Stimulated activated naive CD4-positive, alpha-beta T cell treated with Interleukin-2 at 50 U/mL for 16 hours (primary cell): ENCODE results near the gene HERC6.
"Not testable (repeated sequence)": the region's sequence is repeated elsewhere in the genome, so short reads cannot be mapped to it uniquely, and the experiment has no call there.

ENCODE experiments used
- DNase-seq: peaks from one replicate; lab custom pipeline; 2025; lab: John Stamatoyannopoulos, UW

HERC6 gene

GRCh38 chr4:88390128-88390527 is 11.5 kb downstream of the HERC6 start:
- no peak for DNase-seq

DNA sequence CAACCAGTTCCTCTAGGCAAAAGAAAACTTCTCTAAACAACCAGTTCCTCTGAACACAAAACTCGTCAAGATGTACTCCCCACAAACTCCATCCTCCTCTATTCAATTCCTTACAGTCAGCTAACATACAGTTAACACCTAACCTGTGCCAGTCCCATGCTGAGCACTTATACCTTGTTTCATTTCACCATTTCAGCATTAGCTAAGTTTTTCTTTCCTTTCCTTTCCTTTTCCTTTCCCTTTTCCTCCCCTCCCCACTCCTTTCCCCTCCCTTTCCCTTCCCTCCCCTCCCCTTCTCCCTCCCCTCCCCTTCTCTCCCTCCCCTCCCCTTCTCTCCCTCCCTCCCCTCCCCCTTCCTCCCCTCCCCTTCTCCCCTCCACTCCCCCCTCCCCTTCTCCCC is 13.1 kb downstream of the HERC6 start:
- DNase-seq, result no peak

GRCh38 chr4:88396681-88397080 is 18.0 kb downstream of the HERC6 start:
- no peak for DNase-seq

- DNase-seq, result no peak
Measured at GRCh38 chr4:88398381-88398780, 19.7 kb downstream of the HERC6 start.

- DNase-seq, result no peak
Measured at GRCh38 chr4:88409206-88409605, 30.6 kb downstream of the HERC6 start.

- no peak for DNase-seq
Measured at GRCh38 chr4:88409789-88410188, 31.1 kb downstream of the HERC6 start.

- DNase-seq, result no peak
Measured at GRCh38 chr4:88411491-88412096, 32.9 kb downstream of the HERC6 start.

DNA sequence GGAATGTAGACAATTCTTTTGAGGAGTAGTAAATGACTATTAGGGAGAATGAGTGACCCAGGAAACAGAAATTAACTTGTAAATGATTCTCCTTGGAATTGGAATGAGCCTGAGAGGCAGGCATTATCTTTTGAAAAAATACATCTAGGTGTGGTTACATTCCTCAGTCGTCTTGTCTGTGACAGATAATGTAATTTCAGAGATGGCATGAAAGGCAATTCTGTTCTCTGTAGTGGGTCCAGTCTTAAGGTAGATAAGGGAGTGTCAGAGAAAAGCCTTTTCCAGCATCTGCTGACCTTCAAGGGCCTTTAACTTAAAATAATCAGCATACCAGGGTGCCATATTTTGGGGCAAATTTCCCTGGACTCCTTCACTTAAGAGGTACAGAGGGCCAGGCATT is 35.1 kb downstream of the HERC6 start:
- no peak for DNase-seq

DNA sequence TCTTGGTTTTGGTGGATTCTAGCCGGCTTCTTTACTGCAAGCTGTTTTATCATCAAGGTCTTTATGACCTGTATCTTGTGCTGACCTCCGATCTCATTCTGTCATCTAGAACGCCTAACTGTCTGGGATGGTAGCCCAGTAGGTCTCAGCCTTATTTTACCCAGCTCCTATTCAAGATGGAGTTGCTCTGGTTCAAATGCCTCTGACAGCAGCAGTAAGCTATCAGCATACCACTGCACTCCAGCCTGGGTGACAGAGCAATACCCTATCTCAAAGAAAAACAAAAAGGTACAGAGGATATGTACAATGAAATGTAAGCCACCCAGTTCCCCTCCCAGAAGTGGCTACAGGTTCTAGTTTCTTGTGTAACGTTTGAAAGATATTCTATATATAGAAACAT is 36.1 kb downstream of the HERC6 start:
- DNase-seq, result no peak

DNA sequence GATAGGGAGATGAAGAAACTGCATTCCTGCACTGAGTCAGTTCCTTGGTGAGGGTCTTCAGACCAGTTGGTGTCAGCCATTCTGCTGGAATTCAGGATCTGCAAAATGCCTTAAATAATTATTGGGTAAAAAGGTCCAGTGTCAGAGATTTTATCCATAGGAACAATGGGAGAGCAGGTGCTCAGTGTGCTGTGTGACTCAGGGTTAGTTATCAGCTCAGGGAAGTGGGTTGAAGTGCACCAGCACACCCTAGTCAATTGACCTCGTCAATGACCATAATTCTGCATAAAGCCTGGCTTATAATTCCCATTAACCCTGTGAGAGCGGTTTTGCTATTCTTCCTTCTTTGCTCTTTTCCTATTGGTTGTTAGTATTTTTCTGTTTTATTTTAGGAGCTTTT is 37.3 kb downstream of the HERC6 start:
- DNase-seq, result no peak

- no peak for DNase-seq
Measured at GRCh38 chr4:88418411-88418810, 39.8 kb downstream of the HERC6 start.

DNA sequence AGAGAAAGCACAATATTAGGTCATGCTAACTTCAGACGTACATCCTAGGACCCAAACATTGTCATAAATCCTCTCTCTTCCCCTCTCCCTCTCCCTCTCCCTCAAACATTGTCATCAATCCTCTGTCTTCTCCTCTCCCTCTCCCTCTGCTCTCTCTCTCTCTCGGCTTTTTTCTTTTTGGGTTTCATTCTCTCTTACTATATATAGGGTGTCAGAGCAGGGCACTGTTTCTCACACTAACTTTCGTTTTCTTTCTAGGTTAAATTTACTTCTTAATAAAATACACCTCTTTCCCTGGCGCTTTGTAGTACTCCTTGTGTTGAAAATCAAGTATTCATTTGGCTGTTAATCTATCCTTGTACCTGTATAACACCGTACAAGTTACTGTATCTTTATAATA is 41.2 kb downstream of the HERC6 start:
- no peak for DNase-seq

DNA sequence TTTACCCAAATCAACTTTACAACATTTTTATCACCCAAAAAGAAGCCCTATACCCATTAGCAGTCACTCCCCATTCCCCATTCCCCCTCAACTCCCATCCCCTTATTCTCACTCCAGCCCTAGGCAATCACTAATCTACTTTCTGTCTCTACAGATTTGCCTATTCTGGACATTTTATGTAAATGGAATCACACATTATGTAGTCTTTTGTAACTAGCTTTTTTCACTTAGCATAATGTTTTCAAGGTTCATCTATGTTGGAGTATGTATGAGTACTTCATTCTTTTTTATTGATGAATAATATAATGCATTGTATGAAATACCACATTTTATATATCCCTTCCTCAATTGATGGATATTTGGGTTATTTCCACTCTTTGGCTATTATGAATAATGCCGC is 42.2 kb downstream of the HERC6 start:
- no peak for DNase-seq

DNA sequence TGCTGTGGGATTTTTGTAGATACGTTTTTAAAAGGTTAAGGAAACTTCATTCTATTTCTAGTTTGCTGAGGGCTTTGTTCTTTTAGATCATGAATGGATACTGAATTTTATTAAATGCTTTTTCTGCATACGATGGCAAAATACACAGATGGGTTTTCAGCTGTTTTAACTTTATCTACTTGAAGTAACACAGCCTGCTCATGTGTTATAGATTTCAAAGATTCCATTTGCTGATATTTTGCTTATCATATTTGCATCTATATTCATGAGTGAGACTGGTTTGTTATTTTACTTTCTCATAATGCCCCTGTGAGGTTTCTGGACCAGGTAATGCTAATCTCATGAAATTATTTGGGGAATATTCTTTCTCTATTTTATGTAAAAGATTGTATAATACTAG is 43.8 kb downstream of the HERC6 start:
- no peak for DNase-seq

DNA sequence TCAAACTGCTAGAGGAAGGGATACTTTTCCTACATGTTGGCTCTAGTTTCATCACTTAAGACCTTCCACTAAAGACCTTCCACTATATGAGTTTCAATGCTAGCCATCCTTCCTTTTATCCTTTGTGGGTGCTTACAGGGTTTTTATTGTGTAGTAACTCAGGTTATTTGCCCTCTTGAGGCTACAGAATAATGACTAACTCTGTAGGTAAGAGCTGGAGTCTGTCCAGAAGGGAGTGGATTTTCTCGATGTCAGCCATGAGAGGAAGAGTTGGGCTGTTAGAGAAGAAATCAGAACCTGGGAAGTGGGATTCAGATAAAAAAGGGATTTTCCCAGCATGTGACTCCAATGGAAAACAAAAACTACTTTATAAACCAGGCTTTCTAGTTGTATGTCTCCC is 50.7 kb downstream of the HERC6 start:
- DNase-seq, result no peak

DNA sequence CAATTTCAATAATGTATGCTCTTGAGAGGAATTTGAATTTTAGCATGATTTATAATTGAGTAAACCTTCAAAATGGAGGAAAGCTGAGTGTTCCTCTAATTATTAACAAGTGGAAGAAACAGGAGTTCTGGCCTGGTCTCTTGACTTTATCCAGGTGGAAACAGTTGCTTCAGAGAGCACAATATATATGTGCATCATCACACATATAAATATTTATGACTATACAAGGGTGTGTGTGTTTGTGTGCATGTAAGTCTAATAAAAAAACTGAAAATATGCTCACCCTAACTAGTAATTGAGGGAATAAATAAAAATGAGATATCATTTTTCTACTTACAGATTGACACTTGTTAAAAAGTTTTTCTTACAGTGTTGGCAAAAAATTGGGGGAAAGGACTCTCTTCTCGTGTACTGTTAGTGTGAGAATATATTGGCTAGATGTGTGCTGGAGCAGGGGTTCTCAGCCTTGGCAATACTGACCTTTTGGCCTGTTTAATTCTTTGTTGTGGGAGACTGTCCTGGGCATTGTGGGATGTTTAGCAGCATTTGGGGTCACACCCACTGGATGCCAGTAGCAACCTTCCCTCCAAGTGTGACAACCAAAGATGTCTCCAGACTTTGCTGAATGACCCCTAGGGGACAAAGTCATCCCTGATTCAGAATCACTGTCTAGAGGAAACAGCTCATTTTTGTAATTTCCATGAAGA is 57.5 kb downstream of the HERC6 start:
- DNase-seq, result no peak

- DNase-seq, result not testable (repeated sequence)
Measured at GRCh38 chr4:88437873-88438272, 59.2 kb downstream of the HERC6 start.

GRCh38 chr4:88439161-88439760 is 60.6 kb downstream of the HERC6 start:
- DNase-seq, result no peak

DNA sequence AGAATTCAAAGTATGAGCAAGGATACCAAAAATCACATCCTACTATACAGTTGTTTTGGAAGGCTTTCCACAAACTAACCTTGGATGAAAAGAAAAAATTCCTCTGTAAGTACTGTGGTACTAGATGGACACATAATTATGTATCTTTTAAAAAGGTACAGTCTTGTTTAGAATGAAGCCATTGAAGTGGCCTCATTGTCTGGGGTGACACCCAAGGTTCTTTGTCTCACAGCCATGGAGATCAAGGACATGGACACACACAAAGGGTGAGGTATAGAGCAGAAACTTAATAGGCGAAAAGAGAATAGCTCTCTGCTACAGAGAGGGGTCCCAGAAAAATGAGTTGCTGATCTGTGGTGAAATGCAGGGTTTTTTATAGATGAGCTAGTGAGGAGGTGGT is 61.5 kb downstream of the HERC6 start:
- DNase-seq, result no peak

DNA sequence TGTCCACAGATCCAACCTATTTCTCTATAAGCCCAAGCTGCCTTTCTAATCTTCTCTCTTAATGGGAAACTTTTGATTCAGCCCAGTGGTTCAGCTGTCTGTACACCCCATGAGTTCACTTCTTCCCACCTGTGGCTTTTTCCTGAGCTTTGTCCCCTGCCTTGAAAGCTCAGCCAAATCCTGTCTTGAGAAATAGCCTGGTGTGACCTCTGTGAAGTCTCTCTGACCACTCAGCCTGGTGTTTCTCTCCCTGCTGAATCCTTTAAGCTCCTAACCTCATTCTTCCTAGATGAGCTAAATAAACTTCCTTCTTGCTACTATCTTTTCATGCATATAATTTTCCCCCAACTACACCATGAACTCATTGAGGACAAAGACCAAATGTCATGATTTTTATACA is 63.0 kb downstream of the HERC6 start:
- DNase-seq, result no peak

GRCh38 chr4:88442689-88443191 is 64.1 kb downstream of the HERC6 start:
- DNase-seq, result no peak

DNA sequence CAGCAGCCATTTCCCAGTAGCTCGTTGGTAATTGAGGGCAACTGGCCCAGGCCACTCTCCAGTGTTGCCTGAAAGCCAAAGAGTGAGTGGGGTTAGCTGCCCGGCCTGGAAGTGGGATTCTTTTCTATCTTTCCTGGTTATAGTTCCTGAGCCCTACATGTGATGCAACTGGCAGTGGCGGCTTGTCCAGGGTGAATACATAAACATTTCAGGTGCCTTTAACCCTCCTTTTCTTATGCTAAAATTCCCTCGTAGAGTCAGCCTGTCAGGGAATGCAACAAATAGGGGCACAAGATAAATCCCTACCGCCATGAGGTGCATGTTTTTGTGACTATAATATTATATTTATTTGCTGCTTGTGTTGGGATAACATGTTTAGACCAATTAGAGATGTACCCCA is 64.8 kb downstream of the HERC6 start:
- no peak for DNase-seq

DNA sequence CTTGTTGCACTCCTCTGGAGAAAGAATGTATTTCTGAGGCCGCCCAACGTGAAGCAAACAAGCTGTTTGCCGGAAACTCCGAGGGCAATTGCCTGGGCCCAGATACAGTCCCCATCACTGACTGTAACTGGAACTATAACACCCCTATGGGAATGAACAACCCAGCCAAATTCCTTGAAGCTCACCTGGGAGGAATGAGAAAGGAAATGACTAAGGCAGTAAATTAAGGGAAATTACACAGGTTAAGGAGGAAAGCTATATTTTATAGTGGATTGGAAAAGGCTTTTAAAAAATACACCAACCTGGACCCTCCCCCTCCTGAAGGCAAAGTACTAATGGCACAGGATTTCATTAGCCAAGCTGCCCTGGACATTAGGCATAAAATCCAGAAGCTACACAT is 66.6 kb downstream of the HERC6 start:
- DNase-seq, result no peak

GRCh38 chr4:88446124-88446523 is 67.5 kb downstream of the HERC6 start:
- DNase-seq, result no peak
